ENCODE data around the gene PINK1. TPM values are rescaled to one million over a fixed set of nuclear protein-coding genes. Genes with fewer than 3 reads are reported as not detected.

The PINK1 gene
- total RNA-seq, 1 donor from 2014 or later, result 3.4 TPM

- H3K4me1 Mint-ChIP-seq, result no peaks in the 10 kb centered on the region
- intact Hi-C loops (cut with micrococcal nuclease), result no loop called here
- ChIA-PET POLR2A (no interaction called here), CTCF (no interaction called here)
- DNase-seq (no peak), ATAC-seq (ENCODE audit: low read depth) (no peak)
- peaks cover 18% of the 10 kb centered on the region for H3K27me3 Mint-ChIP-seq
- no peak for TF ChIP-seq CTCF (IDR thresholded peaks at IDR 0.05)
- peaks cover 18% of the 10 kb centered on the region for H3K9me3 Mint-ChIP-seq
- H3K4me3 Mint-ChIP-seq, result no peak overlapping the region
- no peaks in the 10 kb centered on the region for H3K36me3 Mint-ChIP-seq (ENCODE audit: low read depth)
- H3K27ac Mint-ChIP-seq, result no peak overlapping the region
These were observed 7.2 kb upstream of the PINK1 start for GRCh38 chr1:20626098-20626427.

DNA sequence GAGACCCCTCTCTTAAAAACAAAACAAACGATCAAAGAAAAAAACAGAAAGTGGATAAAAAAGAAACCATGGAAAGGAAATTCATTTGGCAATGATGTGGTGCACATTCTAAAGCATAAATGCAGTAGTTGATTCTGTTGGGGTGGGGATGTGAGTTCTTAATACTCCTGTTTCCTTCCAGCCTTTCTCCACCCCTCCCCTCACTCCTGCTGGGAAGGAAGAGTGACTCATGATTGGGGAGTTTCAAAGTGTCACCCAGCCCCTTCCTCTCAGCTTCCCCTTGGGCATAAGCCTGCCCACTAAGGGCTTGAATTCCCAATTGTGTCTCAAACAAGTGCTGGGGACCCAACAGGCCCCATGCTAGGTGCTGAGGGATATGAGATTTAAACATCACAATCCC lies 6.7 kb upstream of the PINK1 start:
- Mint-ChIP-seq H3K4me3 (no peak overlapping the region), H3K9me3 (peaks cover 18% of the 10 kb centered on the region), H3K36me3 (ENCODE audit: low read depth) (no peaks in the 10 kb centered on the region), H3K27me3 (peaks cover 18% of the 10 kb centered on the region), H3K27ac (no peak overlapping the region), H3K4me1 (no peaks in the 10 kb centered on the region)
- ChIA-PET CTCF (no interaction called here), POLR2A (no interaction called here)
- intact Hi-C loops (cut with micrococcal nuclease), result no loop called here
- DNase-seq, result no peak
- ATAC-seq (ENCODE audit: low read depth), result no peak
- no peak for TF ChIP-seq CTCF (IDR thresholded peaks at IDR 0.05)

- ChIA-PET POLR2A (interaction anchor here (1.6 kb wide), 1 partner anchor 31 kb away, joined by 4 read pairs; the partner anchor contains the start of gene DDOST), CTCF (interaction anchor here (1.1 to 1.5 kb wide), 3 partner anchors 9 to 33 kb away, joined by 3 to 7 read pairs (median 3); no protein-coding TSS in a partner anchor)
- peaks cover 13% of the 10 kb centered on the region for H3K27me3 Mint-ChIP-seq
- peaks cover 18% of the 10 kb centered on the region for H3K9me3 Mint-ChIP-seq
- no peak overlapping the region for H3K27ac Mint-ChIP-seq
- no peak overlapping the region for H3K4me3 Mint-ChIP-seq
- H3K4me1 Mint-ChIP-seq, result peaks cover 12% of the 10 kb centered on the region
- ATAC-seq (ENCODE audit: low read depth), result no peak
- no peak for TF ChIP-seq CTCF (IDR thresholded peaks at IDR 0.05)
- no peaks in the 10 kb centered on the region for H3K36me3 Mint-ChIP-seq (ENCODE audit: low read depth)
- DNase-seq, result no peak
- intact Hi-C loops (cut with micrococcal nuclease), result loop anchor here (5.0 kb wide), 1 partner anchor 123 kb away; the partner anchor contains the start of gene MUL1
These were observed 2.5 kb upstream of the PINK1 start for GRCh38 chr1:20630729-20631128.

- ATAC-seq (ENCODE audit: low read depth) (no peak), DNase-seq (no peak)
- intact Hi-C loops (cut with micrococcal nuclease), result loop anchor here (2.0 to 5.0 kb wide), 2 partner anchors 110 to 125 kb away; partner anchors contain the start of gene MUL1
- H3K27ac Mint-ChIP-seq, result no peak overlapping the region
- peaks cover 3% of the 10 kb centered on the region for H3K27me3 Mint-ChIP-seq
- peak overlapping the region; percentile 77 for H3K4me3 Mint-ChIP-seq
- ChIA-PET POLR2A (interaction anchor here (0.8 kb wide), 1 partner anchor 28 kb away, joined by 3 read pairs; no protein-coding TSS in a partner anchor), CTCF (interaction anchor here (0.7 to 1.6 kb wide), 6 partner anchors 14 to 991 kb away, joined by 3 to 5 read pairs (median 4); no protein-coding TSS in a partner anchor)
- peaks cover 12% of the 10 kb centered on the region for H3K4me1 Mint-ChIP-seq
- H3K9me3 Mint-ChIP-seq, result peaks cover 16% of the 10 kb centered on the region
- TF ChIP-seq CTCF (IDR thresholded peaks at IDR 0.05), result no peak
- peaks cover 1% of the 10 kb centered on the region for H3K36me3 Mint-ChIP-seq (ENCODE audit: low read depth)
These were observed 872 bp upstream of the PINK1 start for GRCh38 chr1:20632386-20632785.

GRCh38 chr1:20634065-20634593 lies 871 bp downstream of the PINK1 start:
- peaks cover 12% of the 10 kb centered on the region for H3K4me1 Mint-ChIP-seq
- H3K4me3 Mint-ChIP-seq, result peak overlapping the region; percentile 88
- CTCF ChIA-PET, result interaction anchor here (0.7 to 1.0 kb wide), 3 partner anchors 12 to 421 kb away, joined by 3 to 6 read pairs (median 4); partner anchors contain the start of gene DDOST
- no peak for TF ChIP-seq CTCF (IDR thresholded peaks at IDR 0.05)
- peaks cover 4% of the 10 kb centered on the region for H3K9me3 Mint-ChIP-seq
- peak overlapping the region; percentile 80 for H3K27ac Mint-ChIP-seq
- POLR2A ChIA-PET, result interaction anchor here (0.5 to 2.0 kb wide), 7 partner anchors 16 to 514 kb away, joined by 3 to 17 read pairs (median 4); partner anchors contain the start of genes DDOST, HP1BP3, MUL1 and SH2D5
- H3K36me3 Mint-ChIP-seq (ENCODE audit: low read depth), result peaks cover 7% of the 10 kb centered on the region
- ATAC-seq (ENCODE audit: low read depth), result peak; percentile 13
- DNase-seq, result no peak
- intact Hi-C loops (cut with micrococcal nuclease), result loop anchor here (1.0 to 5.0 kb wide), 2 partner anchors 27 to 127 kb away; partner anchors contain the start of genes DDOST and MUL1
- H3K27me3 Mint-ChIP-seq, result no peaks in the 10 kb centered on the region

All from activated B cell treated with CpG ODN at 0.5 μM for 24 hours (primary cell).